Nephron progenitor cell (in vitro differentiated cells): ENCODE measurements around the gene MEIS2.

Source experiments
- DNase-seq: peaks from one replicate; pipeline ENCODE4 v3.0.0; 2021
- H3K27ac Mint-ChIP-seq: 2 replicates; pipeline ENCODE4 v1.8.0; 2021; ENCODE audit warnings: mild to moderate bottlenecking, moderate library complexity, mixed read lengths
- H3K27me3 Mint-ChIP-seq: 2 replicates; pipeline ENCODE4 v1.8.0; 2021; ENCODE audit warnings: mild to moderate bottlenecking, low read depth, mixed read lengths; ENCODE audit not compliant: poor library complexity
- H3K36me3 Mint-ChIP-seq: 2 replicates; pipeline ENCODE4 v1.8.0; 2021; ENCODE audit warnings: low read depth, mixed read lengths
- H3K4me1 Mint-ChIP-seq: 2 replicates; pipeline ENCODE4 v1.8.0; 2021; ENCODE audit warnings: mixed read lengths
- H3K4me3 Mint-ChIP-seq: 2 replicates; pipeline ENCODE4 v1.8.0; 2021; ENCODE audit warnings: mild to moderate bottlenecking, moderate library complexity, mixed read lengths
- H3K9me3 Mint-ChIP-seq: 2 replicates; pipeline ENCODE4 v1.8.0; 2021; ENCODE audit warnings: mild to moderate bottlenecking, moderate library complexity, mixed read lengths
- CTCF ChIP-seq: fragments of 200-600 bp; sonication (generic); IDR thresholded peaks from 2 replicates; pipeline ENCODE4 v1.5.0; 2021; ENCODE audit warnings: antibody characterized with exemption

The MEIS2 gene

GRCh38 chr15:36942248-36942827, 158.0 kb downstream of the MEIS2 start:
- DNase-seq, result no peak
- no peaks in the 10 kb centered on the region for H3K9me3 Mint-ChIP-seq
- H3K27ac Mint-ChIP-seq, result no peak overlapping the region
- peaks cover 97% of the 10 kb centered on the region for H3K36me3 Mint-ChIP-seq
- H3K27me3 Mint-ChIP-seq, result peaks cover 4% of the 10 kb centered on the region
- H3K4me1 Mint-ChIP-seq, result peaks cover 72% of the 10 kb centered on the region
- no peak overlapping the region for H3K4me3 Mint-ChIP-seq
- no peak for TF ChIP-seq CTCF

- no peak overlapping the region for H3K27ac Mint-ChIP-seq
- TF ChIP-seq CTCF, result no peak
- no peak overlapping the region for H3K4me3 Mint-ChIP-seq
- H3K9me3 Mint-ChIP-seq, result no peaks in the 10 kb centered on the region
- peaks cover 4% of the 10 kb centered on the region for H3K27me3 Mint-ChIP-seq
- no peak for DNase-seq
- H3K36me3 Mint-ChIP-seq, result peaks cover 97% of the 10 kb centered on the region
- peaks cover 67% of the 10 kb centered on the region for H3K4me1 Mint-ChIP-seq
Observed at GRCh38 chr15:36941798-36942197, 158.6 kb downstream of the MEIS2 start.

GRCh38 chr15:36940636-36941260, 159.6 kb downstream of the MEIS2 start:
- Mint-ChIP-seq H3K4me3 (no peak overlapping the region), H3K9me3 (no peaks in the 10 kb centered on the region), H3K27me3 (peaks cover 4% of the 10 kb centered on the region), H3K4me1 (peaks cover 61% of the 10 kb centered on the region), H3K36me3 (peaks cover 98% of the 10 kb centered on the region), H3K27ac (no peak overlapping the region)
- no peak for TF ChIP-seq CTCF
- DNase-seq, result no peak

GRCh38 chr15:36940219-36940618, 160.1 kb downstream of the MEIS2 start:
- H3K4me1 Mint-ChIP-seq, result peaks cover 57% of the 10 kb centered on the region
- no peak overlapping the region for H3K27ac Mint-ChIP-seq
- no peaks in the 10 kb centered on the region for H3K9me3 Mint-ChIP-seq
- TF ChIP-seq CTCF, result no peak
- DNase-seq, result no peak
- peaks cover 4% of the 10 kb centered on the region for H3K27me3 Mint-ChIP-seq
- H3K4me3 Mint-ChIP-seq, result no peak overlapping the region
- peaks cover 96% of the 10 kb centered on the region for H3K36me3 Mint-ChIP-seq

- no peak overlapping the region for H3K4me3 Mint-ChIP-seq
- TF ChIP-seq CTCF, result no peak
- H3K36me3 Mint-ChIP-seq, result peaks cover 96% of the 10 kb centered on the region
- H3K27ac Mint-ChIP-seq, result peak overlapping the region; percentile 94
- no peaks in the 10 kb centered on the region for H3K9me3 Mint-ChIP-seq
- peaks cover 6% of the 10 kb centered on the region for H3K27me3 Mint-ChIP-seq
- no peak for DNase-seq
- H3K4me1 Mint-ChIP-seq, result peaks cover 46% of the 10 kb centered on the region
Observed at GRCh38 chr15:36938764-36939163, 161.6 kb downstream of the MEIS2 start.

- no peak for TF ChIP-seq CTCF
- Mint-ChIP-seq H3K4me1 (peaks cover 44% of the 10 kb centered on the region), H3K9me3 (no peaks in the 10 kb centered on the region), H3K36me3 (peaks cover 96% of the 10 kb centered on the region), H3K27me3 (peaks cover 7% of the 10 kb centered on the region), H3K27ac (peak overlapping the region; percentile 94), H3K4me3 (no peak overlapping the region)
- no peak for DNase-seq
Observed at GRCh38 chr15:36938131-36938530, 162.2 kb downstream of the MEIS2 start.
